NCI-H2196 treated with DMSO at 0.1 percent for 48 hours (cell line): ENCODE data around the gene LMCD1.

ENCODE experiments used
- DNase-seq: peaks from one replicate; lab custom pipeline; 2025; ENCODE audit not compliant: unreplicated experiment; lab: John Stamatoyannopoulos, UW

LMCD1 gene

DNA sequence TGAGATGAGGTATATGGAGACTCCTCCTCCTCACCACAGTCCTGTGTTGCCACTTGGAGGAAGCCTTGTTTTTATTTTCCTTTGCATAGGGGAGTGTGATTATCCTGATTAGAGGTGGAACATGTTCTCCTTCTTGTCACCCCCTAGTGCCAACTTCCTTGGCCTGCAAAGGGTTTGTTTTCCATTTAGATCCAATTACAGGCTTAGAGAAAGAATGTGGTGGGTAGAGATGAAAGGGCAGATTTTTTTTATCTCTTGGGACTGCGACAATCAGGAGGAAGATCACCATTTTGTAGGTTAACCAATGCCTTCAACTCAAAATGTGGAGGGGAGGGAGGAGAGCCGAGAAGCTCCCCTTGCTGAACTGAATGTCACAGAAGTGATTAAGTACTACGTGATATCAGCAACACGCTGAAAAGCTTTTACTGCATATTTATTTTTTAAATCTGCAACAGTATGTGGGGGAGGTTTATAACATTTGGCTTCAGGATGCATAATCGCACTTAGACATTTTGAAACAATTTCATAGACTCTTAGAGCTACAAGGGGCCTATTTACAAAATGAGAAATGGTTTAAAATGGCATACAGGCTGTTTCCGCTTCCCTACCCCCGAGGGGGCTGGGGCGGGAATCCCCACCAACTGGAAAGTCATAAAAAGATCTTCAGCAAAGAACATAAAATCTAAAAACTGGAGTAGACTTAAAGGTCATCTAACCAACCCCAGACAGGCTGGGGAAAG is 2.4 kb downstream of the LMCD1 start:
- DNase-seq = no peak

- DNase-seq = no peak
Measured at GRCh38 chr3:8504611-8504973, 3.0 kb downstream of the LMCD1 start.

DNA sequence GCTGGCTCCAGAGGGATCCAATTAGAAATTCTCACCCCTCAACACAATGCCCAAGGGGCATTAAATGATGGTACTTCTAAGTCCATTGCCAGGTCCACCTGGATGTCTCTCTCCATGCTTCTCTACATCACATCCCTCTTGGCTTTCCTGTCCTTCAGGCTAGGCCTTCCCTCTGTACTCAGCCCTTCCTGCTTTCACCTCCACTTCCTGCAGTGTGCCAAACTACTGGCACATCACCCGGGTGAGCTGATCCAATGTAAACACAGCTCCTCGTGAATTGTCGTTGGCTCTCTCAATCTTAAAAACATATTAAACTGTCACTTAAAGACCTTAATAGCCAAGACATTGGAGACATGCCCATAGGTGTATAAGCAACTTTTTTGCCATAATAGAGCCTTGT is 4.0 kb downstream of the LMCD1 start:
- peak; percentile 22 for DNase-seq

DNA sequence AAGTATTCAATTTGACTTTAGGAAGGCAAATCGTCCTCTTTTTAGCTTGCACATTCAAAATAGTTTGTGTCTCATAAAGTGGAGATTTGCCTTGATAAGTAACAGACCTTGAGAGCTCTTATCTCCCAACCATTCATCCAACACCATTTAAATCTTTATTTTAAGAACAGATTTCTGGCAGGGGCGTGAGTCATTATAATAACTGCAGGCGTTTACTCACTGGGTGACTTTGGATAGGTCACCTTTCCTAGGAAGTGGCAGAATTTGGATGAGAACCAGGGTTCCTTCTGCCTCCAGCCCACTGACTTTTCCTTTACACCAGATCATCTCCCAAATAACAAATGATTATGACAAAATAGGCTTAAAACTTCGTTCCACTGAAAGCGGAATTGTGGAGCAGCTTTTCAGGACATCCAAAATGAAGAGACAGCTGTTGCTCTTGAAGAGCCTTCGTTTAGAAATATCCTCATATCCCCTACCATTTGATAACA is 5.0 kb downstream of the LMCD1 start:
- no peak for DNase-seq

- DNase-seq = no peak
Measured at GRCh38 chr3:8507496-8507895, 5.9 kb downstream of the LMCD1 start.

DNA sequence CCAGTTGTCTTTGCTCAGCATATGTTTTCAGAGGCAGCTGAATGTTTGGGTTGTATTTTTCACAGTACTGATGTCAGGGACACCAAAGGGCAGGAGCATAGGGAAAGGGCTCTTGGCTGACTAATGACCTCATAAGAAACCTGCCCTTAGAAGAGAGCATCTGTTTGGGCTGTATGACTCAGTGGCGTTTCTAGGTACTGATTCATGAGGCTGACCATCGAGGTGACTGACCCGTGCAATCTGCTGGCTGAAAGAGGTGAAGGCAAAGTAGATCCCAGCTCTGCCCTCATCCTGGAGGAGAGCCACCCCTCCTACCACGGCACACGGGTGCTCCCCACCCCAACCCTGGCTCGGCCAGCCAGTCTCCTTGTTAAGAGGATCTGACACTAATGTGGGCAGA is 8.3 kb downstream of the LMCD1 start:
- DNase-seq = no peak

GRCh38 chr3:8512234-8512633 is 10.6 kb downstream of the LMCD1 start:
- DNase-seq = no peak

- DNase-seq = no peak
Measured at GRCh38 chr3:8516047-8516661, 14.5 kb downstream of the LMCD1 start.

DNA sequence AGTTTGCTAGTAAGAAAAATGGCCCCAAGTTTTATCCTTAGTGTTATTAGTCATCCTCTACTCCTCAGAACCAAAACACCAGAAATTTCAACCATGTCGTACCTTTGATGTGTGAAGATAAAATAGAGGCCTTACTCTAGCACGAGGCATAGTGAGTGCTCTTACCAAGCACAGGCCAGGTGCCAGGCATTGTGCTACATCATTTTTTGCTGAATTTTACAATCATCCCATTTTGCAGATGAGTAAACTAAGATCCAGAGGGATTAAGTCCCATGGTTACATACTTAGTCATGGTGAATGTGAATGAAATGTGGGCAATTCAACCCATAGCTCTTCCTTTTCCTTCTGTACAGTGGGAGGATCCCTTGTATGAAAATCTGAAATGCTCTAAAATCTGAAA is 15.2 kb downstream of the LMCD1 start:
- DNase-seq = no peak

DNA sequence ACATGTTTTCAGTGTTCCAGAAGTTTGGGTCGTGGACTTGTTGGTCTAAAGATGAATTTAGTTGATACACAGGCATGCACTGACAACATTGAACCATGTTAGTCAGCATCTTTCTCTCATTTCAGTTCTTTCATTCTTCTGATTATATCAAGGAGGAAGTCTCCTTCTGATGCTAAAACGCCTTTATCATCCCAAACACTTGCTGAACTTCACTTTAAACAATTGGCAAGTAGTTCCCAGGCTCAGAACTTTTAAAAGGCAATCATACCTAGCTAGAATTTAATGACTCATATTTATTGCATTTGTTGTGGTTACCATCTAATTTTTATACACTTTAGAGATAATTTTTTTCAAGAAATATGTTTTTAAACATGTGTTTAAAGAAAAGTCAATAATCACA is 15.9 kb downstream of the LMCD1 start:
- no peak for DNase-seq

DNA sequence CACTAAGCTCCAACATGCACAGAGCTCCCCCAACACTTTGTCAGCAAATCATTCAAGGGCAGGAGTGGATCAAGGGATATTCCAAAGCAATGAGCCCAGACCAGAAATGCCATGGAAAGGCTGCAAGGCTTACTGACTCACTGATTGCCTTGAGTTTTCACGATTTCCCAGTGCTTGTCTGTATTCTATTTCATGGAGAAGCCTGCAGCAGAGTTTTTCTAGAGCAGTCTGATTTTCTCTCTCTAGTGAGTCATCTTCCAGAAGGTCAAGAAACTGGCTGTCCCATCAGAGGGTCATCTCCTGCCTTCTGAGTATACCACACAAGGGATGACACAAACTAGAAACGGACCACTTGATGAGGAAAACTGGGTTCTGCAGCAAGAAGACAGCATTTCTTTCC is 16.5 kb downstream of the LMCD1 start:
- DNase-seq = no peak

- no peak for DNase-seq
Measured at GRCh38 chr3:8519156-8519555, 17.5 kb downstream of the LMCD1 start.

DNA sequence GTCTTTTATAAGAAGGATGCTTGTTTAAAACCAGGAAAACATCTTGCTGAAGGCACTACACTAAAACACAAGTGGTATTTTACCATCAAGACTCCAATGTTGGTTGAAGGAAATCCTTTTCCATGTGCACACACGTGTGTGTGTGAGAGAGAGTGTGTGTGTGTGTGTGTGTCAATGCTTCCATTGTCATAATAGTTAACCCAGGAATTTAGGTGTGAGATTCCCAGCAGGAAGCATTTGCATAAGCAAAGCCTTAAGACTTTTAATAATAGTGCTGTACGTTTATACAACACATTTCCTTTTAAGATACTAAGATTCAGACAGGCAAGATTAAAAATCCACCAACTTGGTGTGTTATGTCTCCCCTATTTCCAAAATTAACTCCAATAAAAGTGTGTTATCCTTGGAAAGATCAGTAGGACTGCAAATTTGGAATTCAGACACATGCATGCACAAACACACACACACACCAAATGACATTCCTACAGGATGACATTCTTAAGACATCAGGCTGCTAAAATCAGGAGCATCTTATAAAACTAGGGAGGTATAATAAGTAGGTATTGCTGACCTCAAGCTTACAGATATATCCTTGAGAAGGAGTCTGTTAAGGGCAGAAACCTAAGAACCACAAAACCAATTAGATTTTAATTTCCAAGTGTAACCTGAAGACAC is 18.3 kb downstream of the LMCD1 start:
- no peak for DNase-seq

DNA sequence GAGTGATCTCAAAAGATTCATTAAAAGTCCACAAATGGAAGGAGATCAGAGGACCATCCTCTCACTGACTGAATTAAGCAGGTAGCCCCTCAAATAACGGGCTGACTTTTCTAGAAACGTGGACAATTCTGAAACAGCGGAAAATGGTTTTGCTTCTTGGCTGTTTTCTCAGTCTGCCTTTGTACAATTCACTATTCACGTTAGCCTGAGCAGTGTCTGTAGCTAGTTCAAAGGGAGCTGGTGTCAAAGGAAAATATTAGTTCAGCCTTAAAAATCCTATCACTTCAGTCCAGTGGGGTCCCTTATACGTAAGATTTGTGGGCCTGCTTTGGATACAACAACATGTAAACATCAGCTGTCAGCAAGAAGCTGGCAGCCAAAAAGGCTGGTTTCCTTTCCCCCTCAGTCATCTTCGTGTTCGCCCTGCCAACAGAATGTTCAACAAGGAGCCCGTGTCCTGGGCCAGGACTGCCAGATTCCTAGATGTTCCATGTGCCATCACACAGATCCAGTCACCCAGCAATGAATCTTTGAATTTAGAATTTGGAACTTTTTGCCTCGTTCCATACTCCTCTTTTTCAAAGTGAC is 19.3 kb downstream of the LMCD1 start:
- no peak for DNase-seq

DNA sequence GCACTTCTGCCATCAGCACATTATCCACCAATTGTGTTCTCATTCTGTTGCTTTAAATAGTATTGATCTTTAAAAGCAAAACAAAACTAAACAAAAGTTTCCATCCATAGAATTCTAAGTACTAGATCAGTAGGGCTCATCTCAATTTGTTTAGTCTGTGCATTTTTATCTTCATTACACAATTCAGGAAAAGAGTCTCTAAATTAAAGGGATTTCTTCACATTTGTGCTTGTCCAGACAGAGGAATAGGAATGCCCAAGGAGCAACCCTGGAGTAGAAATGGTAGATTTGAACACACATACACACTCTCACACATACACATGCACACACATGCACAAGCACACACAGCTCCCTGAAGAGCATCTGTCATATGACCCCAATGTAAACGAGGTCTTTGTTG is 21.4 kb downstream of the LMCD1 start:
- no peak for DNase-seq

GRCh38 chr3:8524249-8524648 is 22.6 kb downstream of the LMCD1 start:
- no peak for DNase-seq

- DNase-seq = no peak
Measured at GRCh38 chr3:8524656-8525399, 23.2 kb downstream of the LMCD1 start.

DNA sequence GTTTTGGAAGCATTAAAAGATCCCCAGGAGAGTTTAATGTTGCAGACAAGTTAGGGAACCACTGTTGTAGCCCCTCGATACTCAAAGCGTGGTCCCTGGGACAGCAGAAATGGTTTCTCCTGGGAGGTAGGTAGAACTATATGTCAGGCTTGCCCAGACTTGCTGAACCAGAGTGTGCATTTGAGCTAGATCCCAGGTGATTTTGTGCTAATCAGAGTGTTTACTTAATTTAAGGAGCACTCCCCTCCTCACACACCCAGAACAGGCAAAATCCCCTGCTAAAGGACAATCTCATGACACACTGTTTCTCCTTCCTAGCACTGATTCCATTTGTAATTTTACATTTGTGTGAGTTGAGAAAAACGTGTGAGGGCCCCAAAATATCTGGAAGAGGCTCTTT is 24.3 kb downstream of the LMCD1 start:
- no peak for DNase-seq

DNA sequence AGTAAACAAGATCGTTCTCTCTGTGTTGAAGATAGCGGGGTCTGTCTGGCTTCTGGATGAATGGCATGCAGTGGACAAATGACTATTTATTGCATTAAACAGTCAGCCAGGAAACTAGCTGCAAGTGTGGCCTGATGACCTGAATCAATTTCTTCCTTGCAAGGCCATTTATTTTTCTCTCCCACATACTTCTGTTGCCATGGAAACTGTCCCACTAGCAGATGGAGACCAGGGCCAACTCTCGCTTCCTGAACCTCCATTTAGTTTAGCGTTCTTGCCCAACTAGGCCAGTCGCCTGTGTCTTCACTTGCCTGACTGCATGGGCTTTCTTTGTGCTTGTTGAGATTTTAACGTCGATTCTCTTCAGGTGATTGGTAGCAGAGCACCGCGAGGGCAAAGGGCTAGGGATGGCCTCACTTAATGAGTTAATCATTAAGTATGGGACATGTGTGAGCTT is 27.6 kb downstream of the LMCD1 start:
- DNase-seq = no peak

GRCh38 chr3:8529738-8530525 is 28.3 kb downstream of the LMCD1 start:
- no peak for DNase-seq
